GM12864 (cell line): Measurements from ENCODE around the gene ALDH1B1.

Experiments used
- DNase-seq: peaks from one replicate; pipeline ENCODE4 v3.0.0-alpha.2; 2011; ENCODE audit warnings: low read depth
- H3K4me3 ChIP-seq: 2 replicates; pipeline ENCODE4 v1.5.1; 2011; ENCODE audit warnings: mild to moderate bottlenecking, low read depth, low read length, control low read depth
- TF ChIP-seq, protein P1 (sequence below): IDR thresholded peaks from 2 replicates; pipeline ENCODE4 v1.5.1; 2011; ENCODE audit warnings: low read depth, mild to moderate bottlenecking, moderate library complexity, low read length, control low read depth, inconsistent platforms; ENCODE audit errors: missing control alignments

ALDH1B1 gene

DNA sequence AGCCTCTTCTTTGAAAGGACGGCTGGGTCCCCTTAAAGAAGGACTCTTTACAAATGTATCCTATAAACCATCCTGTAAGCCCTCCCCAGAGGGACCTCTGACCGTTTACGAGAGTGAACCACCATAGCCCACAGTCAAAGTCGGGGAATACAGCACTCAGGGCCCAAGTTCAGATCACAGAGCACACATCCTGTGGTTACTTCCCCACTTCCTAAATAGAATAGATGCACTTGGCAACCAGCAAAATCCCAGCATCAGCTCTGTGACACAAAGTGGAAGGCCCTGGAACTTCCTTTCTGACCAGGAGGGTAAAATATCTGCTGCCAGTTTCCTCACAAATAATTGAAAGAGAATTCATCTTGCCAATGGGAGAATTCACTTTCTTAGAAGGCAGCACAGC is 38.6 kb downstream of the ALDH1B1 start:
- no peak overlapping the region for H3K4me3 ChIP-seq
- TF ChIP-seq, protein P1, sequence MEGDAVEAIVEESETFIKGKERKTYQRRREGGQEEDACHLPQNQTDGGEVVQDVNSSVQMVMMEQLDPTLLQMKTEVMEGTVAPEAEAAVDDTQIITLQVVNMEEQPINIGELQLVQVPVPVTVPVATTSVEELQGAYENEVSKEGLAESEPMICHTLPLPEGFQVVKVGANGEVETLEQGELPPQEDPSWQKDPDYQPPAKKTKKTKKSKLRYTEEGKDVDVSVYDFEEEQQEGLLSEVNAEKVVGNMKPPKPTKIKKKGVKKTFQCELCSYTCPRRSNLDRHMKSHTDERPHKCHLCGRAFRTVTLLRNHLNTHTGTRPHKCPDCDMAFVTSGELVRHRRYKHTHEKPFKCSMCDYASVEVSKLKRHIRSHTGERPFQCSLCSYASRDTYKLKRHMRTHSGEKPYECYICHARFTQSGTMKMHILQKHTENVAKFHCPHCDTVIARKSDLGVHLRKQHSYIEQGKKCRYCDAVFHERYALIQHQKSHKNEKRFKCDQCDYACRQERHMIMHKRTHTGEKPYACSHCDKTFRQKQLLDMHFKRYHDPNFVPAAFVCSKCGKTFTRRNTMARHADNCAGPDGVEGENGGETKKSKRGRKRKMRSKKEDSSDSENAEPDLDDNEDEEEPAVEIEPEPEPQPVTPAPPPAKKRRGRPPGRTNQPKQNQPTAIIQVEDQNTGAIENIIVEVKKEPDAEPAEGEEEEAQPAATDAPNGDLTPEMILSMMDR = no peak
- no peak for DNase-seq

DNA sequence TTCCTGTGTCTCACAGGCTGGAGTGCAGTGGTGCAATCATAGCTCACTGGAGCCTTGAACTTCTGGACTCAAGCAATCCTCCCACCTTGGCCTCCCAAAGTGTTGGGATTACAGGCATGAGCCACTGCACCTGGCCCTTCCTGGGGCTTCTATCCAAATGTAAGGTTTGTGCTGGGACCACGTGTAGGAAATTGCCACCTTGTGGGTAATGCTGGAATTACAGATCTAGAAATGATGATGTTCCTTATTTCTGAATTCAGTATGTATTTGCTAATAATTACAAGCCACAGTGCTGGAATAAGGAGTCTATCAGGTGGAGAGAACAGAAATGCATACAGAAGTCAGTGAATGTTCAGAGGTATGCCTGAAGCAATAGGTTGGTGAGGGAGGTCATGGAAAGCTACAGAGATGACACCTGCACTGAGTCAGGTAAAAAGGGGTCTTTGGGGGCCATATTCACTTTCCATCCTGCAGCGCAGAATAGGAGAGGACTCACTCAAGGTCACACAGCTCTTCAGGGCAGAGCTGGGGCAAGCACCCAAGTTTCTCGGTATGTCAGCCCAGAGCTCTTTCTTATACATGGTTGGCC is 40.5 kb downstream of the ALDH1B1 start:
- TF ChIP-seq, protein P1 = peak; percentile 49
- DNase-seq = no peak
- H3K4me3 ChIP-seq = no peak overlapping the region

DNA sequence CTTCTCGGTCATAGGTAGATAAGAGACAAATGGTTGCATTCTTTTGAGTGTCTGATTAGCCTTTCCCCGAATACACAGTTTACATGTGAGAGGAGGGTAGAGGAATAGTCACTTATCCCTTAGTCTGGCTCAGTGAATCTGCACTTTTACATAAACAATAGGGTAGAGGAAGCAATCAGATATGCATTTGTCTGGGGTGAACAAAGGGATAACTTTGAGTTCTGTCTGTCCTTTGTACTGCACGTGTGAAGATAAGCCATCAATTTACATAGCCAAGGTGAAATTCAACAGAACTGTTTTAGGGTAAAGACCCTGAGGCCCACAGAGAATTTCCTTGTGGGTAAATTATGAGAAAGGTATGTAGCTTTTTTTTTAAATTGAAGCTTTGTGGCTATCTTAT is 41.9 kb downstream of the ALDH1B1 start:
- DNase-seq = no peak
- H3K4me3 ChIP-seq = no peak overlapping the region
- TF ChIP-seq, protein P1 = no peak

DNA sequence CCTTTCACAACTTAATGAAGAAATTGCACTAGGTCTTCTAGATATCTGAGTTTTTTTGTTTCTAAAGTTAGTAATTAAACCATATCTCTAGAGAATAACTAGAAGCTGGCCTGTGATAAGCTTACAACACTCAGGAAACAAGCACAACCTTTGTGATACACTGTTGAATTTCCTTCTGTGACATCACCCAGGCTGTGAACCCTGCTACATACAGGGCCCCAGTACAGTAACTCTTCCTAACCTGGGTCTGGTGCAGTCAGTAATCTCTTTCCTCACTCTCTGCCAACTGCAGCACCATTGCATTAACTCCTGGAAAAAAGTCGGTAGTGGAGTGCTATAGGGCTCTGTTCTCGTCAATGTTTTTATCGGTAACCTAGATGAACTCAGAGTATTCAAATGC is 42.4 kb downstream of the ALDH1B1 start:
- TF ChIP-seq, protein P1 = no peak
- no peak for DNase-seq
- H3K4me3 ChIP-seq = no peak overlapping the region

DNA sequence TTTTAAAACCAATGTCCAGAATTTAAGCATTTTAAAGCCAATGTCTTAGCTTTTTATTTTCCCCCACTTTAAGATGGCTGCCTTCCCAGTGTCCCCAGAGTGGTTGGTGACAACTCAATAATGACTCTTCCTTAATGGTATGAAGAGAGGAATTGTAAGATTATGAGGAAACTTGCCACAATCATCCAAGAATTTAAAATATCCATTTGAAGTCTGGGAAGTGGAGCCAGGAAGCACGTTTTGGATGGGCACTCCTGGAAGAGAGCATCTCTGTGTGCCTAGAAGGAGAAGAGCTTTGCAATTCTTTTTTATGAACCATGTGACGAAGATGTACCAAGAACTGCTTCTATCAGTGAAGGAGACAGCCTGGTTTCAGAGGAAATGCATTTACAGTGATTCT is 43.0 kb downstream of the ALDH1B1 start:
- DNase-seq = no peak
- TF ChIP-seq, protein P1 = no peak

DNA sequence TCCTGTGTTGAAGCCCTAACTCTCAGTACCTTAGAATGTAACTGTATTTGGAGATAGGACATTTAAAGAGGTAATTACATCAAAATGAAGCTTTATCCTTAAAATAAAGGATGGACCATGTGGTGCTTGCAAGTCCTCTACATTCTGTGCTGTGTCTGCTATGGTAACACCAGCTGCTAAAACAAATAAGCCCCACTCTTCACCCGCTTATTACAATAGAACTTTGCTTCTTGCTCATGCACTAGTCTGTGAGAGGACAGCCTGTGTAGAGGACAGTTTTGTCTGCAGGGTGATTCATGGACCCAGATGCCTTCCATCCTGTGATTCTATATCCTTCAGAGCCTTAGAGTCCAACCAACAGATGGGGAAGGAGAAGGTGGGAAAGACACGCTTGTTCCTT is 44.2 kb downstream of the ALDH1B1 start:
- DNase-seq = no peak
- no peak overlapping the region for H3K4me3 ChIP-seq
- TF ChIP-seq, protein P1 = no peak

More for the DNA sequence above, 43.0 kb downstream of the ALDH1B1 start:
- no peak overlapping the region for H3K4me3 ChIP-seq

DNA sequence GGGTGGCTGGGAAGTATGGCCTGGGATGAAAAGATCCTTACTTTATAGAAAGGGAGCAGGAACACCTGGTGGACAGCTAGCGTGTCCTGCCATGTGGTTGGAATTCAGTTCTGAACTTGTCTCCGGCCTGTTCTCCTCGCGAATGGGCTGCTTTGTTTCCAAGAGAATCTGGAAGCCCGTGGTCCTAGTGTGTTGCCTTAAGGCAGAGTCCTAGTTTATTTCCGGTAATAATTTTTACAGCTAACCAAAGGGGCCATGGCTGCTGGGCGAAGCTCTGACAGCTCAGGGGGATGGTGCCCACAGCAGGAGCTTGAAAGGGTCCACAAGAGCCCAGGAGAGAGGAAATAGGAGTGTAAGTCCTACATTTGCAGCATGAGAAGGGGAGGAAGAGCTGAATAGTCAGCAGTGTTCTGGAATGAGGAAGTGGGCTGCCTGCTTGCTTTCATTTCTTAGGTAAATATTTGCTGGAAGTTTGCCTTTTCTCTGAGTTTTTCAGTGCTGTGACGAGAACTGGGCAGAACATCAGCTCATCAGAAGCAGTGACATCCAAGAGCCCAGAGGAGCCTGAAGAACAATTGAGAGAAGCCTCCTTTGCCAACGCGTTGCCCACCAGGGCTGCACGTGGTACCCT is 44.8 kb downstream of the ALDH1B1 start:
- no peak overlapping the region for H3K4me3 ChIP-seq
- no peak for DNase-seq
- TF ChIP-seq, protein P1 = no peak
